MM.1S (cell line): ENCODE data around the gene CD300H.

Experiments used
- CTCF ChIP-seq: fragments of 300-600 bp; sonication (generic); IDR thresholded peaks from 2 replicates; pipeline ENCODE4 v1.5.1; 2016; ENCODE audit warnings: antibody characterized with exemption, low read length, mixed read lengths
- EZH2 ChIP-seq: fragments of 300-600 bp; sonication (generic); optimal IDR thresholded peaks from 2 replicates; pipeline ENCODE3; 2017; ENCODE audit warnings: low read depth, mild to moderate bottlenecking, antibody characterized with exemption, low read length, mixed read lengths
- EZH2phosphoT487 ChIP-seq: fragments of 300-600 bp; sonication (generic); IDR thresholded peaks from 2 replicates; pipeline ENCODE4 v1.6.1; 2018; ENCODE audit warnings: antibody characterized with exemption, low read length

- TF ChIP-seq CTCF, result no peak
- TF ChIP-seq EZH2, result no peak
- TF ChIP-seq EZH2phosphoT487, result no peak
Measured at GRCh38 chr17:74552037-74552436, 15.3 kb downstream of the CD300H start.
